ENCODE results near the gene ZNF521. TPM values are rescaled to one million over a fixed set of nuclear protein-coding genes. Genes with fewer than 3 reads are reported as not detected.

Gene ZNF521
- total RNA-seq, 2 donors from 2014 or later, result 21.4 to 26.9 TPM

GRCh38 chr18:25282282-25282681 lies 69.7 kb downstream of the ZNF521 start:
- H3K9me3 ChIP-seq (ENCODE audit: control insufficient read depth, low read length), result no peaks in the 10 kb centered on the region
- 93 to 95% methylated on average over 3 to 7 of the region's 8 CpGs for WGBS, 2 experiments (ENCODE audit: insufficient coverage in 1 of 2, insufficient read length in 1 of 2)
- H3K36me3 Mint-ChIP-seq (ENCODE audit: low read depth), result no peaks in the 10 kb centered on the region
- H3K27ac Mint-ChIP-seq, result no peak overlapping the region
- no peaks in the 10 kb centered on the region for H3K9me3 Mint-ChIP-seq
- peaks cover 12% of the 10 kb centered on the region for H3K4me1 Mint-ChIP-seq
- no peaks in the 10 kb centered on the region for H3K36me3 ChIP-seq (ENCODE audit: control insufficient read depth, insufficient read depth, low read length)
- no peak for TF ChIP-seq CTCF (conservative IDR thresholded peaks at IDR 0.05)
- H3K27ac ChIP-seq (ENCODE audit: low read depth, low read length), result no peak overlapping the region
- DNase-seq, result no peak
- H3K4me1 ChIP-seq (ENCODE audit: control insufficient read depth, insufficient read depth, low read length), result peaks cover 3% of the 10 kb centered on the region
- no peak overlapping the region for H3K4me3 ChIP-seq (ENCODE audit: low read length)
- H3K27me3 ChIP-seq (ENCODE audit: control insufficient read depth, insufficient read depth, low read length, poor library complexity, severe bottlenecking), result no peaks in the 10 kb centered on the region
- no peak overlapping the region for H3K4me3 Mint-ChIP-seq
- H3K27me3 Mint-ChIP-seq (ENCODE audit: insufficient read depth), result no peaks in the 10 kb centered on the region
- H3K9ac ChIP-seq (ENCODE audit: extremely low read depth, low read length, poor library complexity, severe bottlenecking), result no peak overlapping the region

- H3K27ac Mint-ChIP-seq, result no peak overlapping the region
- H3K27me3 ChIP-seq (ENCODE audit: control insufficient read depth, insufficient read depth, low read length, poor library complexity, severe bottlenecking), result no peaks in the 10 kb centered on the region
- no peaks in the 10 kb centered on the region for H3K27me3 Mint-ChIP-seq (ENCODE audit: insufficient read depth)
These were observed 70.4 kb downstream of the ZNF521 start for GRCh38 chr18:25281556-25281955.

GRCh38 chr18:25279961-25280360 lies 72.0 kb downstream of the ZNF521 start:
- H3K9me3 ChIP-seq (ENCODE audit: control insufficient read depth, low read length), result no peaks in the 10 kb centered on the region
- H3K27ac ChIP-seq (ENCODE audit: low read depth, low read length), result no peak overlapping the region
- no peak overlapping the region for H3K4me3 ChIP-seq (ENCODE audit: low read length)
- Mint-ChIP-seq H3K36me3 (ENCODE audit: low read depth) (no peaks in the 10 kb centered on the region), H3K9me3 (no peaks in the 10 kb centered on the region), H3K27ac (no peak overlapping the region), H3K27me3 (ENCODE audit: insufficient read depth) (no peaks in the 10 kb centered on the region), H3K4me3 (no peak overlapping the region), H3K4me1 (peaks cover 12% of the 10 kb centered on the region)
- no peak for TF ChIP-seq CTCF (conservative IDR thresholded peaks at IDR 0.05)
- WGBS, 2 experiments (ENCODE audit: insufficient coverage in 1 of 2, insufficient read length in 1 of 2), result 96 to 100% methylated on average over 2 to 6 of the region's 6 CpGs
- H3K27me3 ChIP-seq (ENCODE audit: control insufficient read depth, insufficient read depth, low read length, poor library complexity, severe bottlenecking), result no peaks in the 10 kb centered on the region
- H3K9ac ChIP-seq (ENCODE audit: extremely low read depth, low read length, poor library complexity, severe bottlenecking), result no peak overlapping the region
- peaks cover 3% of the 10 kb centered on the region for H3K4me1 ChIP-seq (ENCODE audit: control insufficient read depth, insufficient read depth, low read length)
- no peak for DNase-seq
- H3K36me3 ChIP-seq (ENCODE audit: control insufficient read depth, insufficient read depth, low read length), result no peaks in the 10 kb centered on the region

More at GRCh38 chr18:25281556-25281955, 70.4 kb downstream of the ZNF521 start:
- Histone ChIP-seq H3K9ac (ENCODE audit: extremely low read depth, low read length, poor library complexity, severe bottlenecking) (no peak overlapping the region), H3K4me3 (ENCODE audit: low read length) (no peak overlapping the region), H3K36me3 (ENCODE audit: control insufficient read depth, insufficient read depth, low read length) (no peaks in the 10 kb centered on the region), H3K27ac (ENCODE audit: low read depth, low read length) (no peak overlapping the region), H3K9me3 (ENCODE audit: control insufficient read depth, low read length) (no peaks in the 10 kb centered on the region), H3K4me1 (ENCODE audit: control insufficient read depth, insufficient read depth, low read length) (peaks cover 3% of the 10 kb centered on the region)
- TF ChIP-seq CTCF (conservative IDR thresholded peaks at IDR 0.05), result no peak
- H3K4me3 Mint-ChIP-seq, result no peak overlapping the region
- peaks cover 12% of the 10 kb centered on the region for H3K4me1 Mint-ChIP-seq
- 95 to 97% methylated on average over 6 of the region's 6 CpGs for WGBS, 2 experiments (ENCODE audit: insufficient coverage in 1 of 2, insufficient read length in 1 of 2)
- no peaks in the 10 kb centered on the region for H3K36me3 Mint-ChIP-seq (ENCODE audit: low read depth)
- no peak for DNase-seq
- no peaks in the 10 kb centered on the region for H3K9me3 Mint-ChIP-seq
